Esophagus muscularis mucosa (tissue), 3 donors: Measurements from ENCODE around the gene NAT8.
"Not testable (repeated sequence)": the region's sequence is repeated elsewhere in the genome, so short reads cannot be mapped to it uniquely, and the experiment has no call there.

Experiments used
- EP300 ChIP-seq: sonication (generic); formaldehyde crosslinking; IDR thresholded peaks from one replicate; pipeline ENCODE4 v1.6.1; 2017; ENCODE audit warnings: antibody characterized with exemption
- POLR2AphosphoS5 ChIP-seq, 2 donors: sonication (generic); formaldehyde crosslinking; IDR thresholded peaks; one replicate each; pipeline ENCODE4 v1.6.1; 2017; ENCODE audit warnings: antibody characterized with exemption in 2 of 2

- TF ChIP-seq EP300; POLR2AphosphoS5 (IDR thresholded peaks at IDR 0.05): not testable (repeated sequence)
Measured at GRCh38 chr2:73619925-73620324, 22.3 kb downstream of the NAT8 start.
